Left renal cortex interstitium (tissue), 4 donors: Measurements from ENCODE around the gene NR5A2. TPM values are rescaled to one million over a fixed set of nuclear protein-coding genes. Genes with fewer than 3 reads are reported as not detected.

ENCODE experiments used
- DNase-seq, 4 donors: peaks; one replicate each; pipeline ENCODE4 v3.0.0-alpha.2; 2013; ENCODE audit warnings: low read depth in 4 of 4, low spot score in 2 of 4, missing footprints in 1 of 4
- polyA plus RNA-seq, 4 donors: library from polyadenylated mRNA; unstranded; fragments of 120-200 nt; gene quantifications; one replicate each; pipeline ENCODE4 v1.2.1, GENCODE V29; 2013; ENCODE audit not compliant: insufficient read length in 4 of 4

Gene NR5A2
- polyA plus RNA-seq, 4 donors = 1.8 to 2.6 (median 2.3) TPM

- DNase-seq = no peak
These were observed 8.6 kb downstream of the NR5A2 start for GRCh38 chr1:200035956-200036618.

- DNase-seq = no peak
These were observed 9.2 kb downstream of the NR5A2 start for GRCh38 chr1:200036619-200037270.

GRCh38 chr1:200037501-200037900 lies 10.0 kb downstream of the NR5A2 start:
- DNase-seq = no peak

GRCh38 chr1:200037904-200038303 lies 10.4 kb downstream of the NR5A2 start:
- DNase-seq = no peak

- no peak for DNase-seq
These were observed 10.9 kb downstream of the NR5A2 start for GRCh38 chr1:200038325-200038980.

GRCh38 chr1:200038981-200039848 lies 11.7 kb downstream of the NR5A2 start:
- DNase-seq = no peak

- no peak for DNase-seq
These were observed 12.5 kb downstream of the NR5A2 start for GRCh38 chr1:200039849-200040474.

- no peak for DNase-seq
These were observed 13.1 kb downstream of the NR5A2 start for GRCh38 chr1:200040481-200041138.

GRCh38 chr1:200041337-200042118 lies 14.0 kb downstream of the NR5A2 start:
- no peak for DNase-seq

- DNase-seq = no peak
These were observed 14.6 kb downstream of the NR5A2 start for GRCh38 chr1:200042119-200042551.

GRCh38 chr1:200042552-200043335 lies 15.2 kb downstream of the NR5A2 start:
- DNase-seq = no peak

GRCh38 chr1:200043336-200043668 lies 15.8 kb downstream of the NR5A2 start:
- DNase-seq = no peak

- no peak for DNase-seq
These were observed 18.6 kb downstream of the NR5A2 start for GRCh38 chr1:200046115-200046514.

GRCh38 chr1:200048244-200048643 lies 20.7 kb downstream of the NR5A2 start:
- DNase-seq = no peak

GRCh38 chr1:200049810-200050209 lies 22.3 kb downstream of the NR5A2 start:
- no peak for DNase-seq

GRCh38 chr1:200051620-200052019 lies 24.1 kb downstream of the NR5A2 start:
- no peak for DNase-seq

- DNase-seq = no peak
These were observed 25.6 kb downstream of the NR5A2 start for GRCh38 chr1:200053091-200053490.

GRCh38 chr1:200053646-200054045 lies 26.1 kb downstream of the NR5A2 start:
- DNase-seq = no peak
